Thyroid gland (tissue), 4 donors: ENCODE results near the gene SLC5A11. TPM values are rescaled to one million over a fixed set of nuclear protein-coding genes. Genes with fewer than 3 reads are reported as not detected.

Source experiments
- DNase-seq, 2 donors: peaks; one replicate each; pipeline ENCODE4 v3.0.0-alpha.2; 2019
- H3K27ac ChIP-seq, 3 donors: fragments of 200-600 bp; sonication (generic); 1 replicate in 2 of 3; 2 replicates in 1 of 3; pipeline ENCODE4 v1.5.1; 2016 to 2019; ENCODE audit warnings: mild to moderate bottlenecking in 1 of 3, moderate library complexity in 1 of 3
- H3K27me3 ChIP-seq: fragments of 200-600 bp; sonication (generic); one replicate; pipeline ENCODE4 v1.5.1; 2019
- H3K36me3 ChIP-seq, 2 donors: fragments of 200-600 bp; sonication (generic); one replicate each; pipeline ENCODE4 v1.5.1; 2016 to 2019
- H3K4me1 ChIP-seq, 2 donors: fragments of 200-600 bp; sonication (generic); one replicate each; pipeline ENCODE4 v1.5.1; 2017 to 2019
- H3K4me3 ChIP-seq, 3 donors: fragments of 200-600 bp; sonication (generic); replicated peaks in 1 of 3; 1 replicate in 2 of 3; 2 replicates in 1 of 3; pipeline ENCODE4 v1.5.1; 2016; ENCODE audit warnings: mild to moderate bottlenecking in 1 of 3
- H3K9me3 ChIP-seq: fragments of 200-600 bp; sonication (generic); one replicate; pipeline ENCODE4 v1.5.1; 2017
- CTCF ChIP-seq, 6 experiments: fragments of 200-600 bp in 3 of 6; fragments of 450-650 bp in 3 of 6; sonication (generic) in 3 of 6; IDR thresholded peaks; one replicate each; pipeline ENCODE4 v1.5.1; 2016 to 2019; ENCODE audit warnings: antibody characterized with exemption in 6 of 6, mild to moderate bottlenecking in 2 of 6, inconsistent platforms in 1 of 6, moderate library complexity in 1 of 6
- POLR2A ChIP-seq, 2 donors: fragments of 450-650 bp; IDR thresholded peaks; one replicate each; pipeline ENCODE4 v1.6.1; 2017; ENCODE audit warnings: antibody characterized with exemption in 2 of 2, mild to moderate bottlenecking in 2 of 2, moderate library complexity in 1 of 2
- WGBS, 2 donors: methylation state at CpG; one replicate each; pipeline ENCODE4 v1.1.5; 2017; 5-methylcytosine and 5-hydroxymethylcytosine counted together
- intact Hi-C: fragments of 100-400 bp; cut with DNase I; formaldehyde crosslinking; loops from one replicate; pipeline ENCODE4 v1.15.1; 2023
- total RNA-seq, 4 donors: library from RNA; depleted of rRNA; stranded (reverse); fragments of >200 nt; gene quantifications; one replicate each; pipeline ENCODE4 v1.2.3, GENCODE V29; 2016

SLC5A11 gene
- total RNA-seq, 4 donors from 2014 or later, result 0.22 TPM; not detected in 3

DNA sequence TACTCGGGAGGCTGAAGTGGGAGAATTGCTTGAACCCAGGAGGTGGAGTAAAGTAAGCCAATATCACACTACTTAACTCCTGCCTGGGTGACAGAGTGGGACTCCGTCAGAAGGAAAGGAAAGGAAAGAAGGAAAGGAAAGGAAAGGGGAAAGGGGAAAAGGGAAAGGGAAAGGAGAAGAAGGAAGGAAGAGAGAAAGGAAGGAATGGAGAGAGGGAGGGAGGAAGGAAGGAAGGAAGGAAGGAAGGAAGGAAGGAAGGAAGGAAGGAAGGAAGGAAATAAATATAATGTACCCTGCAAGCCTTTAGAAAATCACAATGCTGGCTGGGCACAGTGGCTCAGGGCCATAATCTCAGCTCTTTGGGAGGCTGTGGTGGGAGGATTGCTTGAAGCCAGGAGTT lies 27.3 kb downstream of the SLC5A11 start:
- Histone ChIP-seq H3K4me1 (no peaks in the 10 kb centered on the region), H3K27ac (no peak overlapping the region), H3K36me3 (no peaks in the 10 kb centered on the region), H3K4me3 (no peak overlapping the region), H3K9me3 (no peaks in the 10 kb centered on the region), H3K27me3 (no peaks in the 10 kb centered on the region)
- no peak for TF ChIP-seq POLR2A (IDR thresholded peaks at IDR 0.05)
- no peak for TF ChIP-seq CTCF (IDR thresholded peaks at IDR 0.05)
- 66 to 70% methylated on average over 2 of the region's 2 CpGs for WGBS, 2 donors
- no peak for DNase-seq
- intact Hi-C loops, result no loop called here

- intact Hi-C loops, result no loop called here
Measured at GRCh38 chr16:24875466-24875865, 29.7 kb downstream of the SLC5A11 start.

GRCh38 chr16:24876231-24876630 lies 30.5 kb downstream of the SLC5A11 start:
- Histone ChIP-seq H3K27me3 (no peaks in the 10 kb centered on the region), H3K36me3 (no peaks in the 10 kb centered on the region), H3K4me1 (no peaks in the 10 kb centered on the region), H3K27ac (no peak overlapping the region), H3K9me3 (no peaks in the 10 kb centered on the region), H3K4me3 (no peak overlapping the region)
- intact Hi-C loops, result no loop called here
- DNase-seq, result no peak
- TF ChIP-seq POLR2A (IDR thresholded peaks at IDR 0.05) (no peak), CTCF (IDR thresholded peaks at IDR 0.05) (no peak)
- 82 to 91% methylated on average over 5 of the region's 5 CpGs for WGBS, 2 donors

More at GRCh38 chr16:24875466-24875865, 29.7 kb downstream of the SLC5A11 start:
- TF ChIP-seq POLR2A (IDR thresholded peaks at IDR 0.05) (no peak), CTCF (IDR thresholded peaks at IDR 0.05) (no peak)
- no peaks in the 10 kb centered on the region for H3K4me1 ChIP-seq
- H3K27me3 ChIP-seq, result no peaks in the 10 kb centered on the region
- no peak overlapping the region for H3K27ac ChIP-seq
- WGBS, 2 donors, result 89 to 90% methylated on average over 10 of the region's 10 CpGs
- H3K9me3 ChIP-seq, result no peaks in the 10 kb centered on the region
- no peak overlapping the region for H3K4me3 ChIP-seq
- H3K36me3 ChIP-seq, result no peaks in the 10 kb centered on the region
- DNase-seq, result no peak

DNA sequence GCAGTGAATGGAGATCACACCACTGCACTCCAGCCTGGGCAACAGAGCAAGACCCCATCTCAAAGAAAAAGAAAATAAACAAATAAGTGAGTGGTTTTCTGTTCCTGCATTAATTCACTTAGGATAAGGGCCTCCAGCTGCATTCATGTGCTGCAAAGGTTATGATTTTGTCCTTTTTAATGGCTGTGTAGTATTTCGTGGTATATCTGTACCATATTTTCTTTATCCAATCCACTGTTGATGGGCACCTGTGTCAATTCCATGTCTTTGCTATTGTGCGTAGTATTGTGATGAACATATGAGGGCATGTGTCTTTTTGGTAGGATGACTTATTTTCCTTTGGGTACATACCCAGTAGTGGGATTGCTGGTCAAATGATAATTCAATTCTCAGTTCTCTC lies 33.9 kb downstream of the SLC5A11 start:
- no peak overlapping the region for H3K4me3 ChIP-seq
- 93 to 96% methylated on average over 2 of the region's 2 CpGs for WGBS, 2 donors

GRCh38 chr16:24883714-24884151 lies 38.0 kb downstream of the SLC5A11 start:
- no peaks in the 10 kb centered on the region for H3K9me3 ChIP-seq
- H3K27ac ChIP-seq, result no peak overlapping the region
- no peaks in the 10 kb centered on the region for H3K36me3 ChIP-seq
- WGBS, 2 donors, result 58 to 75% methylated on average over 11 to 12 of the region's 12 CpGs
- H3K4me3 ChIP-seq, result no peak overlapping the region
- DNase-seq, result no peak
- intact Hi-C loops, result no loop called here
- H3K27me3 ChIP-seq, result no peaks in the 10 kb centered on the region
- H3K4me1 ChIP-seq, result no peaks in the 10 kb centered on the region
- no peak for TF ChIP-seq CTCF (IDR thresholded peaks at IDR 0.05)
- no peak for TF ChIP-seq POLR2A (IDR thresholded peaks at IDR 0.05)

More for the DNA sequence above, 33.9 kb downstream of the SLC5A11 start:
- TF ChIP-seq POLR2A (IDR thresholded peaks at IDR 0.05), result no peak
- TF ChIP-seq CTCF (IDR thresholded peaks at IDR 0.05), result no peak
- Histone ChIP-seq H3K27me3 (no peaks in the 10 kb centered on the region), H3K4me1 (no peaks in the 10 kb centered on the region), H3K9me3 (no peaks in the 10 kb centered on the region), H3K36me3 (no peaks in the 10 kb centered on the region), H3K27ac (no peak overlapping the region)
- intact Hi-C loops, result no loop called here
- no peak for DNase-seq
